Measurements from ENCODE around the gene ERBB2. TPM values are rescaled to one million over a fixed set of nuclear protein-coding genes. Genes with fewer than 3 reads are reported as not detected.
"Not testable (repeated sequence)": the region's sequence is repeated elsewhere in the genome, so short reads cannot be mapped to it uniquely, and the experiment has no call there.

ERBB2 gene
- polyA plus RNA-seq, 4 donors, result 43.0 to 208 (median 69.7) TPM

GRCh38 chr17:39716879-39717536 lies 17.1 kb downstream of the ERBB2 start:
- no peaks in the 10 kb centered on the region for H3K4me1 ChIP-seq (ENCODE audit: control insufficient read depth in 3 of 3, insufficient read depth in 2 of 3, low read depth in 1 of 3, low read length in 2 of 3)
- peaks cover 4 to 90% (median 17%) of the 10 kb centered on the region in 3 donors for H3K36me3 ChIP-seq (ENCODE audit: control insufficient read depth in 3 of 3, insufficient read depth in 2 of 3, low read depth in 1 of 3, low read length in 3 of 3)
- no peaks in the 10 kb centered on the region for H3K9me3 ChIP-seq (ENCODE audit: control insufficient read depth in 2 of 2, insufficient read depth in 1 of 2, low read depth in 1 of 2, low read length in 1 of 2)
- no peak overlapping the region for H3K4me3 ChIP-seq (ENCODE audit: low read depth in 1 of 3, low read length in 3 of 3)
- H3K27ac ChIP-seq (ENCODE audit: low read depth in 1 of 3, low read length in 2 of 3), result peak overlapping the region in 1 of 3 donors; percentile 12
- 60 to 79% (median 64%) methylated on average over 11 of the region's 11 CpGs for WGBS, 3 donors
- no peaks in the 10 kb centered on the region for H3K27me3 ChIP-seq (ENCODE audit: control insufficient read depth in 3 of 3, insufficient read depth in 3 of 3, low read length in 3 of 3)
- DNase-seq, result peak in 1 of 2 donors; percentile 56
- FAIRE-seq, result no peak

DNA sequence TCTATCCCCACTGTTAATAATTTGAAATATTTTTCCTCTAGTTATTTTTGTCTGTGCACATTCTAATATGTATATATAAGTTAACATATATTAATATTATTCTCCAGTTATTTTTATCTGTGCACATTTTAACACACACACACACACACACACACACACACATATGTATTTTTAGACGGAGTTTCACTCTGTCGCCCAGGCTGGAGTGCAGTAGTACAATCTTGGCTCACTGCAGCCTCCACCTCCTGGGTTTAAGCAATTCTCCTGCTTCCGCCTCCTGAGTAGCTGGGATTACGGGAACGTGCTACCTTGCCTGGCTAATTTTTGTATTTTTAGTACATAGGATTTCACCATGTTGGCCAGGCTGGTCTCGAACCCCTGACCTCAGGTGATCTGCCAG lies 17.8 kb downstream of the ERBB2 start:
- H3K4me1 ChIP-seq (ENCODE audit: control insufficient read depth in 3 of 3, insufficient read depth in 2 of 3, low read depth in 1 of 3, low read length in 2 of 3), result no peaks in the 10 kb centered on the region
- no peak for FAIRE-seq
- H3K27me3 ChIP-seq (ENCODE audit: control insufficient read depth in 3 of 3, insufficient read depth in 3 of 3, low read length in 3 of 3), result no peaks in the 10 kb centered on the region
- H3K4me3 ChIP-seq (ENCODE audit: low read depth in 1 of 3, low read length in 3 of 3), result no peak overlapping the region
- DNase-seq, result no peak
- no peaks in the 10 kb centered on the region for H3K9me3 ChIP-seq (ENCODE audit: control insufficient read depth in 2 of 2, insufficient read depth in 1 of 2, low read depth in 1 of 2, low read length in 1 of 2)
- no peak overlapping the region for H3K27ac ChIP-seq (ENCODE audit: low read depth in 1 of 3, low read length in 2 of 3)
- peaks cover 3 to 91% (median 15%) of the 10 kb centered on the region in 3 donors for H3K36me3 ChIP-seq (ENCODE audit: control insufficient read depth in 3 of 3, insufficient read depth in 2 of 3, low read depth in 1 of 3, low read length in 3 of 3)
- 87 to 90% (median 88%) methylated on average over 6 of the region's 6 CpGs for WGBS, 3 donors

DNA sequence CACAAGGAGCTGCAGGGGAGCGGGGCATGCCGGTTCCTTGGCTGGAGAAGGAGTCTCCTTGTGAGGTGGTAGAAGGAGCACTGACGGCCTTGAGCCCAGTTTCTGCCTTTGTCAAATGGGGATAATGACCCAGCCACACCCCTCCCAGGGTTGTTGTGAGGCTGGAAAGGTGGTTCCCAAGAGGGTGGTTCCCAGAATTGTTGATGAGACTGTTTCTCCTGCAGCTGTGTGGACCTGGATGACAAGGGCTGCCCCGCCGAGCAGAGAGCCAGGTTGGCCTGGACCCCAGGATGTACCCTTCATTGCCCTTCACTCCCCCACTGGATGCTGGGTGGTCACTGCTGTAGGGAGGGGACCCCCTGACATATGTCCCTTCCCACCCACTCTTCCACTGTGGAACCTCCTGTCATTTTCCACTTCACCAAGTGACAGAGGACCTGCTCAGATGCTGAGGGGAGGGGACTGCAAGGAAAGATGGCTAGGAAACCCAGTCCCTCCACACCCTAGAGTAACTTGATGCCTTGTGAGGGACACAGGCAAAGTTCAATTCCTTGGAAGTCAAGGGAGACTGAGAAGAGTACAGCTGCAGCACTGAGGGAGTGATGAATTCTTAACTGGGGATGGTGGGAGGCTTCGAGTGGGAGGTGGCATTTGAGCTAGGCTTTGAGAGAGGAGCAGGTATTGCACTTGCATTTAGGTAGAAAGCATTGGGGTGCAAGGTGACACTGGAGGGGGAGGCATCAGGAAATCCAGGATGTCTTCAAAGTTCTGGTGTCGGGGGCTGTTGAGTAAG lies 19.9 kb downstream of the ERBB2 start:
- no peak for DNase-seq
- 84 to 87% (median 86%) methylated on average over 7 of the region's 7 CpGs for WGBS, 3 donors
- FAIRE-seq, result no peak

DNA sequence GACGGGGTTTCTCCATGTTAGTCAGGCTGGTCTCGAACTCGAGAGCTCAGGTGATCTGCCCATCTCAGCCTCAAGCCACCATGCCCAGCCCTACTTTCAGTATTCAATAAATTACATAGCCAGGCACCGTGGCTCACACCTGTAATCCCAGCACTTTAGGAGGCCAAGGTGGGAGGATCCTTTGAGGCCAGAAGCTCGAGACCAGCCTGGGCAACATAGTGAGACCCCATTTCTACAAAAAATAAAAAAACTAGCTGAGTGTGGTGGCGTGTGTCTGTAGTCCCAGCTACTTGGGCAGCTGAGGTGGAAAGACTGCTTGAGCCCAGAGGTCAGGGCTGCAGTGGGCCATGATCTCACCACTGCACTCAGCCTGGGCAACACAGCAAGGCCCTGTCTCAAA lies 22.2 kb downstream of the ERBB2 start:
- Histone ChIP-seq H3K4me1 (ENCODE audit: control insufficient read depth in 3 of 3, insufficient read depth in 2 of 3, low read depth in 1 of 3, low read length in 2 of 3) (no peaks in the 10 kb centered on the region), H3K4me3 (ENCODE audit: low read depth in 1 of 3, low read length in 3 of 3) (no peak overlapping the region), H3K27ac (ENCODE audit: low read depth in 1 of 3, low read length in 2 of 3) (no peak overlapping the region), H3K9me3 (ENCODE audit: control insufficient read depth in 2 of 2, insufficient read depth in 1 of 2, low read depth in 1 of 2, low read length in 1 of 2) (no peaks in the 10 kb centered on the region), H3K36me3 (ENCODE audit: control insufficient read depth in 3 of 3, insufficient read depth in 2 of 3, low read depth in 1 of 3, low read length in 3 of 3) (peaks cover 2 to 95% (median 10%) of the 10 kb centered on the region in 3 donors), H3K27me3 (ENCODE audit: control insufficient read depth in 3 of 3, insufficient read depth in 3 of 3, low read length in 3 of 3) (no peaks in the 10 kb centered on the region)
- WGBS, 3 donors, result 87 to 91% (median 88%) methylated on average over 6 of the region's 6 CpGs
- FAIRE-seq, result no peak
- no peak for DNase-seq

More for the DNA sequence above, 19.9 kb downstream of the ERBB2 start:
- no peak overlapping the region for H3K27ac ChIP-seq (ENCODE audit: low read depth in 1 of 3, low read length in 2 of 3)
- H3K27me3 ChIP-seq (ENCODE audit: control insufficient read depth in 3 of 3, insufficient read depth in 3 of 3, low read length in 3 of 3), result no peaks in the 10 kb centered on the region
- no peak overlapping the region for H3K4me3 ChIP-seq (ENCODE audit: low read depth in 1 of 3, low read length in 3 of 3)
- peaks cover 0 to 95% (median 14%) of the 10 kb centered on the region in 3 donors for H3K36me3 ChIP-seq (ENCODE audit: control insufficient read depth in 3 of 3, insufficient read depth in 2 of 3, low read depth in 1 of 3, low read length in 3 of 3)
- H3K9me3 ChIP-seq (ENCODE audit: control insufficient read depth in 2 of 2, insufficient read depth in 1 of 2, low read depth in 1 of 2, low read length in 1 of 2), result no peaks in the 10 kb centered on the region
- no peaks in the 10 kb centered on the region for H3K4me1 ChIP-seq (ENCODE audit: control insufficient read depth in 3 of 3, insufficient read depth in 2 of 3, low read depth in 1 of 3, low read length in 2 of 3)

GRCh38 chr17:39722965-39723848 lies 23.3 kb downstream of the ERBB2 start:
- H3K4me1 ChIP-seq (ENCODE audit: control insufficient read depth in 3 of 3, insufficient read depth in 2 of 3, low read depth in 1 of 3, low read length in 2 of 3), result no peaks in the 10 kb centered on the region
- no peaks in the 10 kb centered on the region for H3K27me3 ChIP-seq (ENCODE audit: control insufficient read depth in 3 of 3, insufficient read depth in 3 of 3, low read length in 3 of 3)
- H3K9me3 ChIP-seq (ENCODE audit: control insufficient read depth in 2 of 2, insufficient read depth in 1 of 2, low read depth in 1 of 2, low read length in 1 of 2), result no peaks in the 10 kb centered on the region
- DNase-seq (no peak), FAIRE-seq (no peak)
- no peak overlapping the region for H3K4me3 ChIP-seq (ENCODE audit: low read depth in 1 of 3, low read length in 3 of 3)
- 83 to 84% (median 83%) methylated on average over 34 of the region's 34 CpGs for WGBS, 3 donors
- peaks cover 8 to 98% (median 11%) of the 10 kb centered on the region in 3 donors for H3K36me3 ChIP-seq (ENCODE audit: control insufficient read depth in 3 of 3, insufficient read depth in 2 of 3, low read depth in 1 of 3, low read length in 3 of 3)
- no peak overlapping the region for H3K27ac ChIP-seq (ENCODE audit: low read depth in 1 of 3, low read length in 2 of 3)

GRCh38 chr17:39724731-39725130 lies 24.9 kb downstream of the ERBB2 start:
- no peak overlapping the region for H3K27ac ChIP-seq (ENCODE audit: low read depth in 1 of 3, low read length in 2 of 3)
- WGBS, 3 donors, result 93 to 94% (median 93%) methylated on average over 12 to 13 of the region's 13 CpGs
- peaks cover 7 to 98% (median 8%) of the 10 kb centered on the region in 3 donors for H3K36me3 ChIP-seq (ENCODE audit: control insufficient read depth in 3 of 3, insufficient read depth in 2 of 3, low read depth in 1 of 3, low read length in 3 of 3)
- peaks cover 0 to 5% (median 3%) of the 10 kb centered on the region in 3 donors for H3K4me1 ChIP-seq (ENCODE audit: control insufficient read depth in 3 of 3, insufficient read depth in 2 of 3, low read depth in 1 of 3, low read length in 2 of 3)
- H3K9me3 ChIP-seq (ENCODE audit: control insufficient read depth in 2 of 2, insufficient read depth in 1 of 2, low read depth in 1 of 2, low read length in 1 of 2), result no peaks in the 10 kb centered on the region
- no peaks in the 10 kb centered on the region for H3K27me3 ChIP-seq (ENCODE audit: control insufficient read depth in 3 of 3, insufficient read depth in 3 of 3, low read length in 3 of 3)
- DNase-seq (no peak), FAIRE-seq (no peak)
- H3K4me3 ChIP-seq (ENCODE audit: low read depth in 1 of 3, low read length in 3 of 3), result no peak overlapping the region

GRCh38 chr17:39725923-39726322 lies 26.1 kb downstream of the ERBB2 start:
- H3K4me1 ChIP-seq (ENCODE audit: control insufficient read depth in 3 of 3, insufficient read depth in 2 of 3, low read depth in 1 of 3, low read length in 2 of 3); FAIRE-seq; DNase-seq; H3K27me3 ChIP-seq (ENCODE audit: control insufficient read depth in 3 of 3, insufficient read depth in 3 of 3, low read length in 3 of 3); H3K27ac ChIP-seq (ENCODE audit: low read depth in 1 of 3, low read length in 2 of 3); H3K9me3 ChIP-seq (ENCODE audit: control insufficient read depth in 2 of 2, insufficient read depth in 1 of 2, low read depth in 1 of 2, low read length in 1 of 2); H3K4me3 ChIP-seq (ENCODE audit: low read depth in 1 of 3, low read length in 3 of 3): not testable (repeated sequence)
- H3K36me3 ChIP-seq (ENCODE audit: control insufficient read depth in 3 of 3, insufficient read depth in 2 of 3, low read depth in 1 of 3, low read length in 3 of 3), result peaks cover 7 to 87% (median 8%) of the 10 kb centered on the region in 3 donors
- WGBS, 3 donors, result 93 to 100% (median 100%) methylated on average over 1 of the region's 1 CpG

- no peak for FAIRE-seq
Measured at GRCh38 chr17:39726617-39727016, 26.8 kb downstream of the ERBB2 start.

More at GRCh38 chr17:39726617-39727016, 26.8 kb downstream of the ERBB2 start:
- H3K4me1 ChIP-seq (ENCODE audit: control insufficient read depth in 3 of 3, insufficient read depth in 2 of 3, low read depth in 1 of 3, low read length in 2 of 3), result peaks cover 0 to 9% (median 6%) of the 10 kb centered on the region in 3 donors
- no peak for DNase-seq
- 89 to 92% (median 90%) methylated on average over 9 of the region's 9 CpGs for WGBS, 3 donors
- H3K9me3 ChIP-seq (ENCODE audit: control insufficient read depth in 2 of 2, insufficient read depth in 1 of 2, low read depth in 1 of 2, low read length in 1 of 2), result no peaks in the 10 kb centered on the region
- no peaks in the 10 kb centered on the region for H3K27me3 ChIP-seq (ENCODE audit: control insufficient read depth in 3 of 3, insufficient read depth in 3 of 3, low read length in 3 of 3)
- no peak overlapping the region for H3K27ac ChIP-seq (ENCODE audit: low read depth in 1 of 3, low read length in 2 of 3)
- H3K4me3 ChIP-seq (ENCODE audit: low read depth in 1 of 3, low read length in 3 of 3), result no peak overlapping the region
- H3K36me3 ChIP-seq (ENCODE audit: control insufficient read depth in 3 of 3, insufficient read depth in 2 of 3, low read depth in 1 of 3, low read length in 3 of 3), result peaks cover 7 to 81% (median 8%) of the 10 kb centered on the region in 3 donors
